ENCODE data around the gene LYZL1. TPM values are rescaled to one million over a fixed set of nuclear protein-coding genes. Genes with fewer than 3 reads are reported as not detected.
"Not testable (repeated sequence)": the region's sequence is repeated elsewhere in the genome, so short reads cannot be mapped to it uniquely, and the experiment has no call there.

LYZL1 gene
- polyA plus RNA-seq, 1 experiment: not detected

DNA sequence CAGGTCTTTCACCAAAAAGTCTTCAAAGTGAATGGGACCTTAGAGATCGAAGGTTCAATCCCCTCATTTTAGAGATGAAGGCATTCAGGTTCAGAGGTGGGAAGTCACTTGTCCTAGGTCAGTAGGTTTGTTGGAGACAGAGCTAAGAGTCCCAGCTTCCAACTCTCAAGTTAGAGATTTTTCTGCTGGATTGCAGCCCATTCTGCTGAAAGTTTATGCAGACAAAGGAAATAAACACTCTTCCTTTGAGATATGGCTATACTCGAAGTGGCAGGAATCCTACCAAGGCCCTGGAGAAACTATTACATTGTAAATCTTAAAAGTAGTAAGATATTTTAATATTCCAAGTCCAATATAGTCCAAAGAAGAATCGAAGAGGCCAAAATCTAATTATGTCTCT lies 64.4 kb downstream of the LYZL1 start:
- H3K36me3 ChIP-seq (ENCODE audit: control insufficient read depth, insufficient read depth, low read length): no peaks in the 10 kb centered on the region
- ChIA-PET POLR2A (no interaction called here), CTCF (interaction anchor here (1.5 kb wide), 1 partner anchor 32 kb away, joined by 3 read pairs; no protein-coding TSS in a partner anchor)
- H3K27me3 ChIP-seq (ENCODE audit: control insufficient read depth, insufficient read depth, low read length): peaks cover 3% of the 10 kb centered on the region; the same call in 1 of the 2 replicates
- TF ChIP-seq, protein P1, sequence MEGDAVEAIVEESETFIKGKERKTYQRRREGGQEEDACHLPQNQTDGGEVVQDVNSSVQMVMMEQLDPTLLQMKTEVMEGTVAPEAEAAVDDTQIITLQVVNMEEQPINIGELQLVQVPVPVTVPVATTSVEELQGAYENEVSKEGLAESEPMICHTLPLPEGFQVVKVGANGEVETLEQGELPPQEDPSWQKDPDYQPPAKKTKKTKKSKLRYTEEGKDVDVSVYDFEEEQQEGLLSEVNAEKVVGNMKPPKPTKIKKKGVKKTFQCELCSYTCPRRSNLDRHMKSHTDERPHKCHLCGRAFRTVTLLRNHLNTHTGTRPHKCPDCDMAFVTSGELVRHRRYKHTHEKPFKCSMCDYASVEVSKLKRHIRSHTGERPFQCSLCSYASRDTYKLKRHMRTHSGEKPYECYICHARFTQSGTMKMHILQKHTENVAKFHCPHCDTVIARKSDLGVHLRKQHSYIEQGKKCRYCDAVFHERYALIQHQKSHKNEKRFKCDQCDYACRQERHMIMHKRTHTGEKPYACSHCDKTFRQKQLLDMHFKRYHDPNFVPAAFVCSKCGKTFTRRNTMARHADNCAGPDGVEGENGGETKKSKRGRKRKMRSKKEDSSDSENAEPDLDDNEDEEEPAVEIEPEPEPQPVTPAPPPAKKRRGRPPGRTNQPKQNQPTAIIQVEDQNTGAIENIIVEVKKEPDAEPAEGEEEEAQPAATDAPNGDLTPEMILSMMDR (IDR thresholded peaks at IDR 0.05; ENCODE audit: insufficient read depth, low read depth, low read length): no peak
- DNase-seq (ENCODE audit: low read depth): no peak
- no peak overlapping the region for H3K4me3 ChIP-seq (ENCODE audit: low read depth, low read length)

DNA sequence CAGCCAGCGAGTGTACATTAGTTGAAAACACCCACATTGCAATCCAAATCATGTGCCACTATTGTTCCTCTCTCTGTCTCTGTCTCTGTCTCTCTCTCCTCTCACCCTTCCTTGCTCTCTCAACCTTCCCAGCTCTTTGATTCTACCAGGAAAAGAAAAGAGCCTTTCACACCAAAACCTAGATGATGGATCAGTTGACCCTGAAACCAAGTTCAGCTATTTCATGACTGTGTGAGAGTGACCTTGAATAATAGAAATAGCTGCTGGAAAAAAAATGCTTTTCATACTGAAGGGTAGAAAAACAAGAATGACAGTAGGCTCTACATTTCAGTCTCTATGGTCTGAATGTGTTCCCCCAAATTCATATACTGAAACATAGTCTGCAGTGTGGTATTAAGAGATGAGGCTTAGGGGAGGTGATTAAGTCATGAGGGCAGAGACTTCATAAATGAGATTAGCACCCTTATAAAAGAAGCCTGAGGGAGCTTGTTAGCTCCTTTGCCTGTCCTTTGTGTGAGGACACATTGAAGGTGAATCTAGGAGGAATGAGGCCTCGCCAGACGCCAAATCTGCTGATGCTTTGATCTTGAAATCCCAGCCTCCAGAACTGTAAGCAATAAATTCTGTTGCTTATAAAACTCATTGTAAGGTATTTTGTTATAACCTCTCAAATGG lies 65.2 kb downstream of the LYZL1 start:
- no peak for DNase-seq (ENCODE audit: low read depth)
- no peaks in the 10 kb centered on the region for H3K36me3 ChIP-seq (ENCODE audit: control insufficient read depth, insufficient read depth, low read length)
- no peak overlapping the region for H3K4me3 ChIP-seq (ENCODE audit: low read depth, low read length)
- ChIA-PET POLR2A (no interaction called here), CTCF (interaction anchor here (1.5 kb wide), 1 partner anchor 32 kb away, joined by 3 read pairs; no protein-coding TSS in a partner anchor)
- H3K27me3 ChIP-seq (ENCODE audit: control insufficient read depth, insufficient read depth, low read length): no peaks in the 10 kb centered on the region
- TF ChIP-seq, protein P1 (IDR thresholded peaks at IDR 0.05; ENCODE audit: insufficient read depth, low read depth, low read length): no peak

DNA sequence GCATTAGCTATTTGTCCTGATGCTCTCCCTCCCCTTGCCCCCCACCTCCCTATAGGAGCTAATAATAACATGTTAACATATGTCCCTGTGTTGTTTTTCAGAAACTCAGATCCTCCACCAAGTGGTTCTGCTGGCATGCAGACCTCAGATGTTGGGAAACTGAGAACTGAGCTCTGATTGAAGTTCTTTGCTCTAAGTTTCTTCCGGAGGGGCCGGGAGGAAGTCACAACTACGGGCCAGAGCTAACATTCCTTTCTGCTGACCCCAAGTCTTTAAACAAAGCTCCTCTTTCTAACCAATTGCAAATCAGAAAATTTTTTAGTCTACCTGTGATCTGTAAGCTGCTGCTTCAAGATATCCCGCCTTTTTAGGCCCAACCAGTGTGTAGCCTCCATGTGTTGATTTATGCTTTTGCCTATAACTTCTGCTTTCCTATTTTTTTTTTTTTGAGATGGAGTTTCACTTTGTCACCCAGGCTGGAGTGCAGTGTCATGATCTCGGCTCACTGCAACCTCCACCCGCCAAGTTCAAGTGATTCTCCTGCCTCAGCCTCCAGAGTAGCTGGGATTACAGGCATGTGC lies 66.6 kb downstream of the LYZL1 start:
- CTCF ChIA-PET: interaction anchor here (0.7 to 1.2 kb wide), 2 partner anchors 37 to 727 kb away, joined by 3 to 5 read pairs; no protein-coding TSS in a partner anchor
- no peaks in the 10 kb centered on the region for H3K36me3 ChIP-seq (ENCODE audit: control insufficient read depth, insufficient read depth, low read length)
- H3K4me3 ChIP-seq (ENCODE audit: low read depth, low read length): no peak overlapping the region
- POLR2A ChIA-PET: no interaction called here
- DNase-seq (ENCODE audit: low read depth): no peak
- no peaks in the 10 kb centered on the region for H3K27me3 ChIP-seq (ENCODE audit: control insufficient read depth, insufficient read depth, low read length)
- TF ChIP-seq, protein P1 (IDR thresholded peaks at IDR 0.05; ENCODE audit: insufficient read depth, low read depth, low read length): no peak

DNA sequence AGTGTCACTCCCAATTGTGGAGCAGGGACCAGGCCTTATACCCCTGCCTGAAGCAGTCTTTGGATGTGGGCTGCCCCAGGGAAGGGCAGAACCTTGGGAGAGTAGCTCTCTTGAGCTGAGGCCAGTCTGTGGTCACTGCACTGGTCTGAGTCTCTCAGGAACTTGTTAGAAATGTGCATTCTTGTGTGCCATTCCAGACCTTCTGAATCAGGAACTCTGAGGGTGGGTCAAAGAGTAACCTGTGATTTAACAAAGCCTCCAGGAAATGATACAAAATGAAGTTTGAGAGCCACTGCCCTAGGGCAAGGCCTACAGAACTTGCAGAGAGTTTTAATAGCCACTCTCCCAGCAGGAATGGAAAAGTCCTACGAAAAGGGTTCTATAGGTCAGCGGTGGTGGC lies 68.1 kb downstream of the LYZL1 start:
- no peaks in the 10 kb centered on the region for H3K36me3 ChIP-seq (ENCODE audit: control insufficient read depth, insufficient read depth, low read length)
- H3K27me3 ChIP-seq (ENCODE audit: control insufficient read depth, insufficient read depth, low read length): no peaks in the 10 kb centered on the region
- POLR2A ChIA-PET: no interaction called here
- no peak overlapping the region for H3K4me3 ChIP-seq (ENCODE audit: low read depth, low read length)
- TF ChIP-seq, protein P1 (IDR thresholded peaks at IDR 0.05; ENCODE audit: insufficient read depth, low read depth, low read length): no peak
- CTCF ChIA-PET: no interaction called here
- DNase-seq (ENCODE audit: low read depth): no peak

DNA sequence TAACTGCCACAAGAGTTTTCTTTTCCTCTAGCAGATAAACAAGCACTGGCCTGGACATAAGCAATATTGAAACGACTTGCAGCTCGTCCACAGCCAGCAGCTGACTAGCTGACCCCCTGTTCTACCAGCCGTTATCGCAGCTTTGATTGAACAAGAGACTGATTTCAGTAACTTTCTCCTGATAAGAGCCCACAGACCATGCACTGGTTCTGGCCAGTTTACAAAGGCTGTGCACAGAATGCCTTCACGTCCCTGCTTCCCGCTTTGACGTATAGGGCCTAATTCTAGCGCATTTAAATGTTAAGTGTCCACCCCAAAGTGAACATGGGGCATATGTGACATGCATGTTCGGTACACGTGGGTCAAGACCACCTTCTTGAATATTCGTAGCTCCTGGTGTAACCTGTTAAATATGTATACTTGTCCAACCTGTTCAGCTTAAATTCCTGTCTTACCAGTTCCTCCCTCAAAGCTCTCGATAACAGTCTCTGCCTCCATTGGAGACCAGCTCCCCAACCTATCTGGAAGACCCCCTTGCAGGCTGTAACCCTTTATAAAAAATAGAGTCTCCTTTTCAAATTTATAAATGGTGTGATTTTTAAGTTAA lies 69.2 kb downstream of the LYZL1 start:
- TF ChIP-seq, protein P1 (IDR thresholded peaks at IDR 0.05; ENCODE audit: insufficient read depth, low read depth, low read length): no peak
- CTCF ChIA-PET: interaction anchor here (1.0 to 1.3 kb wide), 2 partner anchors 12 to 29 kb away, joined by 3 read pairs; no protein-coding TSS in a partner anchor
- H3K36me3 ChIP-seq (ENCODE audit: control insufficient read depth, insufficient read depth, low read length): no peaks in the 10 kb centered on the region
- DNase-seq (ENCODE audit: low read depth): no peak
- POLR2A ChIA-PET: no interaction called here
- no peak overlapping the region for H3K4me3 ChIP-seq (ENCODE audit: low read depth, low read length)
- no peaks in the 10 kb centered on the region for H3K27me3 ChIP-seq (ENCODE audit: control insufficient read depth, insufficient read depth, low read length)

DNA sequence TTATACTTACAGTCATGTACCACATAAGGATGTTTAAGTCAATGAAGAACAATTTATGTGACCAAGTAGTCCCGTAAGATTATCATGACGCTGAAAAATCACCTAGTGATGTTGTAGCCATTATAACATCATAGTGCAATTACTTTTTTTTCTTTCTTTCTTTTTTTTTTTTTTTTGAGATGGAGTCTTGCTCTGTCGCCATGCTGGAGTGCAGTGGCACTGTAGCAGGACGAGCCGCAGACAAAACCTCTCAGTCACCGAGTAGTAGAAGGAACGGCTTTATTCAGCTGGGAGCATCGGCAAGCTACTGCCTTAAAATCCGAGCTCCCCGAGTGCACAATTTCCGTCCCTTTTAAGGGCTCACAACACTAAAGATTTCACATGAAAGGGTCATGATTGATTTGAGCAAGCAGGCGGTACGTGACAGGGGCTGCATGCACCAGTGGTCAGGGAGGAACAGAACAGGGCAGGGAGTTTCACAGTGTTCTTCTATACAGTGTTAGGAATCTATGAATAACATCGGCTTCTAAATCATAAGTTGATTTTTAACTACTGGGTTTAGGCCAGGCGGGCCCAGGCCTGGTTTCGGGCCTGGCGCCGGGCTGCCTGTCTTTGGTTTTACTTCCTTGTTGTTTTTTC lies 71.5 kb downstream of the LYZL1 start:
- H3K27me3 ChIP-seq (ENCODE audit: control insufficient read depth, insufficient read depth, low read length); DNase-seq (ENCODE audit: low read depth); H3K4me3 ChIP-seq (ENCODE audit: low read depth, low read length); H3K36me3 ChIP-seq (ENCODE audit: control insufficient read depth, insufficient read depth, low read length); POLR2A ChIA-PET: not testable (repeated sequence)
- CTCF ChIA-PET: interaction anchor here (1.2 to 1.9 kb wide), 2 partner anchors 9 to 18 kb away, joined by 3 to 4 read pairs; no protein-coding TSS in a partner anchor

Measured in BJ (cell line).